HepG2 (cell line): ENCODE data around the gene ABCB9. TPM values are rescaled to one million over a fixed set of nuclear protein-coding genes. Genes with fewer than 3 reads are reported as not detected.
A peak's percentile ranks its signal among the peaks of the same experiment; 100 is the strongest.

Source experiments
- BRD4 ChIP-seq: sonication (generic); formaldehyde crosslinking; IDR thresholded peaks from 2 replicates; pipeline ENCODE4 v1.4.0; 2020; ENCODE audit warnings: missing genetic modification reagents
- IRF2 ChIP-seq: IDR thresholded peaks from 2 replicates; pipeline ENCODE4 v1.6.1; 2018; ENCODE audit warnings: missing genetic modification reagents, missing compliant biosample characterization
- KLF12 ChIP-seq: sonication (generic); formaldehyde crosslinking; IDR thresholded peaks from 2 replicates; pipeline ENCODE4 v1.4.0; 2020; ENCODE audit warnings: missing genetic modification reagents, borderline replicate concordance
- NR2F6 ChIP-seq, 2 experiments: IDR thresholded peaks; 2 replicates each; pipeline ENCODE4 v1.6.1; 2016; ENCODE audit warnings: antibody characterized with exemption in 1 of 2, mild to moderate bottlenecking in 1 of 2
- SP4 ChIP-seq: sonication (generic); formaldehyde crosslinking; IDR thresholded peaks from 2 replicates; pipeline ENCODE4 v1.8.1; 2023; ENCODE audit warnings: mild to moderate bottlenecking, missing genetic modification reagents
- TEAD3 ChIP-seq: optimal IDR thresholded peaks from 2 replicates; pipeline ENCODE3; 2016; ENCODE audit warnings: borderline replicate concordance
- TGIF2 ChIP-seq: IDR thresholded peaks from 2 replicates; pipeline ENCODE4 v1.6.1; 2016; ENCODE audit warnings: control low read depth, missing compliant biosample characterization
- ZBTB38 ChIP-seq: sonication (generic); formaldehyde crosslinking; IDR thresholded peaks from 2 replicates; pipeline ENCODE4 v1.5.1; 2020; ENCODE audit warnings: mild to moderate bottlenecking, missing genetic modification reagents
- ZFY ChIP-seq: sonication (generic); formaldehyde crosslinking; IDR thresholded peaks from 2 replicates; pipeline ENCODE4 v1.4.0; 2020; ENCODE audit warnings: missing genetic modification reagents
- ZNF441 ChIP-seq: sonication (generic); formaldehyde crosslinking; IDR thresholded peaks from 2 replicates; pipeline ENCODE4 v1.7.0; 2021; ENCODE audit warnings: missing genetic modification reagents, borderline replicate concordance
- ZNF460 ChIP-seq: sonication (generic); formaldehyde crosslinking; IDR thresholded peaks from 2 replicates; pipeline ENCODE4 v1.5.1; 2020; ENCODE audit warnings: missing genetic modification reagents, mild to moderate bottlenecking, borderline replicate concordance
- ZNF710 ChIP-seq: sonication (generic); formaldehyde crosslinking; IDR thresholded peaks from 2 replicates; pipeline ENCODE4 v1.5.0; 2020; ENCODE audit warnings: mild to moderate bottlenecking, missing genetic modification reagents, borderline replicate concordance
- polyA plus RNA-seq, 8 experiments: library from polyadenylated mRNA; depleted of rRNA in 3 of 8; stranded (reverse) in 7 of 8; unstranded in 1 of 8; fragments of >200 nt; fragmentation: Illumina TruSeq in 4 of 8; extraction: Trizol in 4 of 8; gene quantifications; 2 replicates each; pipeline versions ENCODE4 v1.2.1 to v1.2.3, GENCODE V29; 2011 to 2016; ENCODE audit warnings: low read depth in 4 of 8, missing spikeins in 1 of 8, mixed read lengths in 1 of 8; ENCODE audit not compliant: insufficient read depth in 1 of 8
- total RNA-seq, 5 experiments: library from RNA; depleted of rRNA; stranded (reverse); fragments of >200 nt; fragmentation: Illumina TruSeq; extraction: Trizol; gene quantifications; 2 replicates each; pipeline ENCODE4 v1.2.3, GENCODE V29; 2016; ENCODE audit warnings: low read depth in 1 of 5
- TF ChIP-seq, protein P1 (sequence below): sonication (generic); formaldehyde crosslinking; IDR thresholded peaks from 2 replicates; pipeline ENCODE4 v1.5.1; 2020; ENCODE audit warnings: mild to moderate bottlenecking, missing genetic modification reagents, borderline replicate concordance
- TF ChIP-seq, protein P2 (sequence below): sonication (generic); formaldehyde crosslinking; IDR thresholded peaks from 2 replicates; pipeline ENCODE4 v1.4.0; 2020; ENCODE audit warnings: missing genetic modification reagents, borderline replicate concordance
- TF ChIP-seq, protein P3 (sequence below): sonication (generic); formaldehyde crosslinking; IDR thresholded peaks from 2 replicates; pipeline ENCODE4 v1.4.0; 2020; ENCODE audit warnings: mild to moderate bottlenecking, missing genetic modification reagents
- TF ChIP-seq, protein P4 (sequence below): sonication (generic); formaldehyde crosslinking; IDR thresholded peaks from 2 replicates; pipeline ENCODE4 v1.5.1; 2020; ENCODE audit warnings: mild to moderate bottlenecking, moderate library complexity, missing genetic modification reagents

Gene ABCB9
- total and polyA plus RNA-seq, 2 of the 13 experiments (the other 11 are each of a cell fraction or from before 2014, with no cell fraction given): 5.1 to 6.0 TPM

- peak; percentile 19; the same call in 1 of the 2 replicates for TF ChIP-seq ZNF460
- TF ChIP-seq ZFY (CRISPR knock-in tag): peak; percentile 58
- TF ChIP-seq TGIF2 (CRISPR knock-in tag): peak; percentile 40; the same call in 1 of the 2 replicates
- TF ChIP-seq BRD4 (CRISPR knock-in tag): peak; percentile 39; the same call in 1 of the 2 replicates
- TF ChIP-seq, protein P1, sequence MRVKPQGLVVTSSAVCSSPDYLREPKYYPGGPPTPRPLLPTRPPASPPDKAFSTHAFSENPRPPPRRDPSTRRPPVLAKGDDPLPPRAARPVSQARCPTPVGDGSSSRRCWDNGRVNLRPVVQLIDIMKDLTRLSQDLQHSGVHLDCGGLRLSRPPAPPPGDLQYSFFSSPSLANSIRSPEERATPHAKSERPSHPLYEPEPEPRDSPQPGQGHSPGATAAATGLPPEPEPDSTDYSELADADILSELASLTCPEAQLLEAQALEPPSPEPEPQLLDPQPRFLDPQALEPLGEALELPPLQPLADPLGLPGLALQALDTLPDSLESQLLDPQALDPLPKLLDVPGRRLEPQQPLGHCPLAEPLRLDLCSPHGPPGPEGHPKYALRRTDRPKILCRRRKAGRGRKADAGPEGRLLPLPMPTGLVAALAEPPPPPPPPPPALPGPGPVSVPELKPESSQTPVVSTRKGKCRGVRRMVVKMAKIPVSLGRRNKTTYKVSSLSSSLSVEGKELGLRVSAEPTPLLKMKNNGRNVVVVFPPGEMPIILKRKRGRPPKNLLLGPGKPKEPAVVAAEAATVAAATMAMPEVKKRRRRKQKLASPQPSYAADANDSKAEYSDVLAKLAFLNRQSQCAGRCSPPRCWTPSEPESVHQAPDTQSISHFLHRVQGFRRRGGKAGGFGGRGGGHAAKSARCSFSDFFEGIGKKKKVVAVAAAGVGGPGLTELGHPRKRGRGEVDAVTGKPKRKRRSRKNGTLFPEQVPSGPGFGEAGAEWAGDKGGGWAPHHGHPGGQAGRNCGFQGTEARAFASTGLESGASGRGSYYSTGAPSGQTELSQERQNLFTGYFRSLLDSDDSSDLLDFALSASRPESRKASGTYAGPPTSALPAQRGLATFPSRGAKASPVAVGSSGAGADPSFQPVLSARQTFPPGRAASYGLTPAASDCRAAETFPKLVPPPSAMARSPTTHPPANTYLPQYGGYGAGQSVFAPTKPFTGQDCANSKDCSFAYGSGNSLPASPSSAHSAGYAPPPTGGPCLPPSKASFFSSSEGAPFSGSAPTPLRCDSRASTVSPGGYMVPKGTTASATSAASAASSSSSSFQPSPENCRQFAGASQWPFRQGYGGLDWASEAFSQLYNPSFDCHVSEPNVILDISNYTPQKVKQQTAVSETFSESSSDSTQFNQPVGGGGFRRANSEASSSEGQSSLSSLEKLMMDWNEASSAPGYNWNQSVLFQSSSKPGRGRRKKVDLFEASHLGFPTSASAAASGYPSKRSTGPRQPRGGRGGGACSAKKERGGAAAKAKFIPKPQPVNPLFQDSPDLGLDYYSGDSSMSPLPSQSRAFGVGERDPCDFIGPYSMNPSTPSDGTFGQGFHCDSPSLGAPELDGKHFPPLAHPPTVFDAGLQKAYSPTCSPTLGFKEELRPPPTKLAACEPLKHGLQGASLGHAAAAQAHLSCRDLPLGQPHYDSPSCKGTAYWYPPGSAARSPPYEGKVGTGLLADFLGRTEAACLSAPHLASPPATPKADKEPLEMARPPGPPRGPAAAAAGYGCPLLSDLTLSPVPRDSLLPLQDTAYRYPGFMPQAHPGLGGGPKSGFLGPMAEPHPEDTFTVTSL (CRISPR knock-in tag): no peak
- no peak for TF ChIP-seq ZNF441
- TF ChIP-seq, protein P2, sequence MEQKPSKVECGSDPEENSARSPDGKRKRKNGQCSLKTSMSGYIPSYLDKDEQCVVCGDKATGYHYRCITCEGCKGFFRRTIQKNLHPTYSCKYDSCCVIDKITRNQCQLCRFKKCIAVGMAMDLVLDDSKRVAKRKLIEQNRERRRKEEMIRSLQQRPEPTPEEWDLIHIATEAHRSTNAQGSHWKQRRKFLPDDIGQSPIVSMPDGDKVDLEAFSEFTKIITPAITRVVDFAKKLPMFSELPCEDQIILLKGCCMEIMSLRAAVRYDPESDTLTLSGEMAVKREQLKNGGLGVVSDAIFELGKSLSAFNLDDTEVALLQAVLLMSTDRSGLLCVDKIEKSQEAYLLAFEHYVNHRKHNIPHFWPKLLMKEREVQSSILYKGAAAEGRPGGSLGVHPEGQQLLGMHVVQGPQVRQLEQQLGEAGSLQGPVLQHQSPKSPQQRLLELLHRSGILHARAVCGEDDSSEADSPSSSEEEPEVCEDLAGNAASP: peak; percentile 99
- TF ChIP-seq NR2F6 (IDR thresholded peaks at IDR 0.05): no peak
- peak; percentile 65; the same call in 1 of the 2 replicates for TF ChIP-seq NR2F6 (CRISPR knock-in tag; IDR thresholded peaks at IDR 0.05)
- peak; percentile 56; the same call in 1 of the 2 replicates for TF ChIP-seq SP4 (CRISPR knock-in tag)
- TF ChIP-seq IRF2 (CRISPR knock-in tag): peak; percentile 81
- no peak for TF ChIP-seq ZNF710
- TF ChIP-seq TEAD3 (CRISPR knock-in tag): peak; percentile 46
- TF ChIP-seq, protein P3, sequence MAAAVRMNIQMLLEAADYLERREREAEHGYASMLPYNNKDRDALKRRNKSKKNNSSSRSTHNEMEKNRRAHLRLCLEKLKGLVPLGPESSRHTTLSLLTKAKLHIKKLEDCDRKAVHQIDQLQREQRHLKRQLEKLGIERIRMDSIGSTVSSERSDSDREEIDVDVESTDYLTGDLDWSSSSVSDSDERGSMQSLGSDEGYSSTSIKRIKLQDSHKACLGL: no peak
- TF ChIP-seq, protein P4, sequence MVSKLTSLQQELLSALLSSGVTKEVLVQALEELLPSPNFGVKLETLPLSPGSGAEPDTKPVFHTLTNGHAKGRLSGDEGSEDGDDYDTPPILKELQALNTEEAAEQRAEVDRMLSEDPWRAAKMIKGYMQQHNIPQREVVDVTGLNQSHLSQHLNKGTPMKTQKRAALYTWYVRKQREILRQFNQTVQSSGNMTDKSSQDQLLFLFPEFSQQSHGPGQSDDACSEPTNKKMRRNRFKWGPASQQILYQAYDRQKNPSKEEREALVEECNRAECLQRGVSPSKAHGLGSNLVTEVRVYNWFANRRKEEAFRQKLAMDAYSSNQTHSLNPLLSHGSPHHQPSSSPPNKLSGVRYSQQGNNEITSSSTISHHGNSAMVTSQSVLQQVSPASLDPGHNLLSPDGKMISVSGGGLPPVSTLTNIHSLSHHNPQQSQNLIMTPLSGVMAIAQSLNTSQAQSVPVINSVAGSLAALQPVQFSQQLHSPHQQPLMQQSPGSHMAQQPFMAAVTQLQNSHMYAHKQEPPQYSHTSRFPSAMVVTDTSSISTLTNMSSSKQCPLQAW (CRISPR knock-in tag): peak; percentile 71; the same call in 1 of the 2 replicates
- TF ChIP-seq KLF12 (CRISPR knock-in tag): peak; percentile 54; the same call in 1 of the 2 replicates
- TF ChIP-seq ZBTB38 (CRISPR knock-in tag): no peak
Measured at GRCh38 chr12:122974274-122974891, 8.1 kb upstream of the ABCB9 start (continued).
